B cell (primary cell): ENCODE data around the gene BCL2. TPM values are rescaled to one million over a fixed set of nuclear protein-coding genes. Genes with fewer than 3 reads are reported as not detected.
A peak's percentile ranks its signal among the peaks of the same experiment; 100 is the strongest.

Experiments
- ATAC-seq: fragments of 200-7000 bp; cut with Tn5 transposase; one replicate; pipeline ENCODE4 v1.10.0; 2021; ENCODE audit warnings: low read depth, mild to moderate bottlenecking, moderate number of reproducible peaks, moderate library complexity
- CTCF ChIA-PET: fragments of 350-600 bp; sonication (Branson Sonifier 250); formaldehyde crosslinking; loops from one replicate; lab custom pipeline; 2021; ENCODE audit warnings: antibody characterized with exemption, inconsistent platforms; lab: Charles Lee
- POLR2A ChIA-PET: fragments of 350-600 bp; sonication (Branson Sonifier 250); formaldehyde crosslinking; loops from one replicate; lab custom pipeline; 2021; ENCODE audit warnings: antibody characterized with exemption; lab: Charles Lee
- DNase-seq: peaks from one replicate; pipeline ENCODE4 v3.0.0; 2013
- H2AFZ ChIP-seq: 2 replicates; pipeline ENCODE4 v1.6.1; 2012; ENCODE audit warnings: mild to moderate bottlenecking, low read depth, low read length; ENCODE audit not compliant: insufficient read depth, poor library complexity, severe bottlenecking
- H3K27ac ChIP-seq, 2 donors: 1 replicate in 1 of 2; 2 replicates in 1 of 2; pipeline ENCODE4 v1.5.1; 2012 to 2013; ENCODE audit warnings: low read length in 2 of 2, mild to moderate bottlenecking in 2 of 2, moderate library complexity in 1 of 2
- H3K27me3 ChIP-seq, 4 experiments: fragments of 200-600 bp in 1 of 4; sonication (generic) in 1 of 4; replicated peaks in 1 of 4; 1 replicate in 2 of 4; 2 replicates in 2 of 4; pipeline versions ENCODE4 v1.6.1 to v1.7.0; 2013 to 2016; ENCODE audit warnings: low read length in 3 of 4, mild to moderate bottlenecking in 2 of 4, mixed read lengths in 1 of 4, moderate library complexity in 1 of 4; ENCODE audit not compliant: insufficient read depth in 4 of 4, control insufficient read depth in 3 of 4; ENCODE audit errors: control extremely low read depth in 1 of 4
- H3K36me3 ChIP-seq, 2 experiments: replicated peaks in 1 of 2; 1 replicate in 1 of 2; 2 replicates in 1 of 2; pipeline versions ENCODE4 v1.6.1 to v1.7.1; 2013; ENCODE audit warnings: low read length in 1 of 2; ENCODE audit not compliant: insufficient read depth in 2 of 2, control insufficient read depth in 1 of 2; ENCODE audit errors: control extremely low read depth in 1 of 2, extremely low read depth in 1 of 2
- H3K4me1 ChIP-seq, 2 donors: fragments of 200-600 bp in 1 of 2; sonication (generic) in 1 of 2; 1 replicate in 1 of 2; 2 replicates in 1 of 2; pipeline versions ENCODE4 v1.5.1 to v1.6.1; 2013 to 2017; ENCODE audit warnings: low read length in 2 of 2; ENCODE audit not compliant: control insufficient read depth in 2 of 2, insufficient read depth in 2 of 2
- H3K4me2 ChIP-seq: replicated peaks from 2 replicates; pipeline ENCODE3; 2012; ENCODE audit warnings: mild to moderate bottlenecking, low read depth, low read length; ENCODE audit not compliant: poor library complexity, severe bottlenecking
- H3K4me3 ChIP-seq, 5 experiments: fragments of 200-600 bp in 1 of 5; sonication (generic) in 1 of 5; 1 replicate in 3 of 5; 2 replicates in 2 of 5; pipeline versions ENCODE4 v1.5.1 to v1.7.0; 2011 to 2016; ENCODE audit warnings: low read length in 4 of 5, mild to moderate bottlenecking in 4 of 5, low read depth in 2 of 5, control low read depth in 1 of 5, moderate library complexity in 1 of 5; ENCODE audit not compliant: insufficient read depth in 1 of 5; ENCODE audit errors: control extremely low read depth in 1 of 5, extremely low read depth in 1 of 5
- H3K79me2 ChIP-seq: fragments of 200-600 bp; sonication (generic); one replicate; pipeline ENCODE4 v1.6.0; 2016; ENCODE audit warnings: low read length; ENCODE audit not compliant: control insufficient read depth, insufficient read depth
- H3K9ac ChIP-seq: fragments of 200-600 bp; sonication (generic); 2 replicates; pipeline ENCODE4 v1.6.1; 2017; ENCODE audit warnings: mild to moderate bottlenecking, low read length, moderate library complexity
- H3K9me3 ChIP-seq, 3 donors: one replicate each; pipeline versions ENCODE4 v1.6.1 to v1.7.1; 2013; ENCODE audit warnings: low read length in 2 of 3; ENCODE audit not compliant: control insufficient read depth in 2 of 3, insufficient read depth in 1 of 3; ENCODE audit errors: control extremely low read depth in 1 of 3
- H4K20me1 ChIP-seq: 2 replicates; pipeline ENCODE4 v1.6.0; 2012; ENCODE audit warnings: mild to moderate bottlenecking, low read length; ENCODE audit not compliant: insufficient read depth, control insufficient read depth, poor library complexity, severe bottlenecking
- H3K27ac Mint-ChIP-seq: one replicate; pipeline ENCODE4 v1.8.0; 2021; ENCODE audit warnings: mixed read lengths
- H3K27me3 Mint-ChIP-seq: one replicate; pipeline ENCODE4 v1.8.0; 2021; ENCODE audit warnings: mixed read lengths
- H3K4me1 Mint-ChIP-seq: one replicate; pipeline ENCODE4 v1.8.0; 2021; ENCODE audit warnings: mixed read lengths
- H3K4me3 Mint-ChIP-seq: one replicate; pipeline ENCODE4 v1.8.0; 2021; ENCODE audit warnings: mixed read lengths
- H3K9me3 Mint-ChIP-seq: one replicate; pipeline ENCODE4 v1.8.0; 2022; ENCODE audit warnings: mixed read lengths; ENCODE audit not compliant: insufficient read depth
- CTCF ChIP-seq: fragments of 200-600 bp; IDR thresholded peaks from one replicate; pipeline ENCODE4 v1.8.0; 2022; ENCODE audit warnings: antibody characterized with exemption, mild to moderate bottlenecking
- EZH2 ChIP-seq: IDR thresholded peaks from 2 replicates; pipeline ENCODE4 v1.6.1; 2012; ENCODE audit warnings: borderline replicate concordance, low read depth, mild to moderate bottlenecking, moderate library complexity, low read length; ENCODE audit not compliant: insufficient read depth, poor library complexity, severe bottlenecking
- WGBS: methylation state at CpG from one replicate; pipeline ENCODE4 v1.1.5; 2013; ENCODE audit warnings: missing lambda C conversion rate; ENCODE audit not compliant: insufficient coverage; 5-methylcytosine and 5-hydroxymethylcytosine counted together
- intact Hi-C: fragments of 100-400 bp; cut with micrococcal nuclease; formaldehyde crosslinking; loops from one replicate; pipeline ENCODE4 v1.10.0; 2022
- polyA plus RNA-seq: library from polyadenylated mRNA; depleted of rRNA; stranded (reverse); fragments of >200 nt; gene quantifications from 2 replicates; pipeline ENCODE4 v1.2.3, GENCODE V29; 2012
- total RNA-seq, 2 donors: library from RNA; stranded (reverse); fragments of 120-200 nt in 1 of 2; gene quantifications; 1 replicate in 1 of 2; 2 replicates in 1 of 2; pipeline versions ENCODE4 v1.2.3 to v1.2.4, GENCODE V29; 2013 to 2022

Gene BCL2
- total and polyA plus RNA-seq, 2 donors (not counting 1 experiment from before 2014, with no cell fraction given) = 27.6 to 144 TPM

DNA sequence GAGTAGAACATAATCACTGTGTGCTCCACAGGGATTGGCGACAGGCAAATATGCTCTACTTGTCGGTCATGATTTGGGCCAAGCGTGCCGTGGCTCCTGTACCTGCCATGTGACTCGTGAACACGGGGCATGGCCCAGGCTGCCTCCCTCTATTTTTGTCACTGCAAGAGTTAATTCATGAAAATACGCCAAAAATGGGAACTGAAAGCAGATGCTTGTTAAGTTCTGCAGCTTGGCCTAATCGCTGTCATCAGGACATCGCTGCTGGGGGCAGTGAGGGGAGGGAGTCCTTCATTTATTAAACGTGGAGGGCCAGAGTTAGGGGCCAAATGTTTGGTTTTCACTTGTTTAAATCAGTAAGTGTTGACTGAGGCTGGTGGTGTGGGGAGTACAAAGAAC lies 177.8 kb downstream of the BCL2 start:
- peak overlapping the region; percentile 39 for H2AFZ ChIP-seq
- H3K36me3 ChIP-seq = no peaks in the 10 kb centered on the region
- intact Hi-C loops = loop anchor here (1.0 kb wide), 2 partner anchors 10 to 14 kb away; no protein-coding TSS in a partner anchor
- peak; percentile 49 for ATAC-seq
- peaks cover 82% of the 10 kb centered on the region for H3K79me2 ChIP-seq
- Mint-ChIP-seq H3K27ac (peak overlapping the region; percentile 73), H3K27me3 (no peaks in the 10 kb centered on the region), H3K4me3 (peak overlapping the region; percentile 82), H3K4me1 (peaks cover 86% of the 10 kb centered on the region), H3K9me3 (no peaks in the 10 kb centered on the region)
- H3K27ac ChIP-seq = peak overlapping the region; percentile 59 to 68
- TF ChIP-seq EZH2 (no peak), CTCF (no peak)
- H3K4me2 ChIP-seq = peak overlapping the region; percentile 60
- H3K4me1 ChIP-seq = peaks cover 67 to 74% of the 10 kb centered on the region in 2 donors
- WGBS = 5% methylated on average over 10 of the region's 10 CpGs
- peaks cover 0 to 2% (median 0%) of the 10 kb centered on the region in 3 donors for H3K9me3 ChIP-seq
- POLR2A ChIA-PET = interaction anchor here (1.0 to 2.1 kb wide), 8 partner anchors 10 to 179 kb away, joined by 4 to 8 read pairs (median 4); partner anchors contain the start of gene BCL2
- peak; percentile 79 for DNase-seq
- H3K9ac ChIP-seq = peak overlapping the region; percentile 23
- peaks cover 9% of the 10 kb centered on the region for H4K20me1 ChIP-seq
- H3K27me3 ChIP-seq = no peaks in the 10 kb centered on the region
- CTCF ChIA-PET = interaction anchor here (1.3 to 13.5 kb wide), 6 partner anchors 10 to 427 kb away, joined by 3 to 160 read pairs (median 32); partner anchors contain the start of genes BCL2 and PHLPP1
- peak overlapping the region in 3 of 5 experiments; percentile 9 to 45 (median 36) for H3K4me3 ChIP-seq
